ENCODE results near the gene TCF15. TPM values are rescaled to one million over a fixed set of nuclear protein-coding genes. Genes with fewer than 3 reads are reported as not detected.

TCF15 gene
- total RNA-seq, 1 donor from 2014 or later, result not detected

- Histone ChIP-seq H2AFZ (ENCODE audit: low read depth, low read length) (no peak overlapping the region), H3K9ac (ENCODE audit: low read length) (no peak overlapping the region), H3K9me3 (ENCODE audit: insufficient read depth, low read depth, low read length) (no peaks in the 10 kb centered on the region), H3K36me3 (ENCODE audit: insufficient read depth, low read length) (no peaks in the 10 kb centered on the region), H3K27me3 (ENCODE audit: insufficient read depth, low read length) (peaks cover 8% of the 10 kb centered on the region), H4K20me1 (ENCODE audit: insufficient read depth, low read length) (no peaks in the 10 kb centered on the region), H3K79me2 (ENCODE audit: insufficient read depth, low read length) (no peaks in the 10 kb centered on the region), H3K27ac (ENCODE audit: low read depth, low read length) (no peak overlapping the region), H3K4me2 (ENCODE audit: low read length) (no peak overlapping the region), H3K4me3 (ENCODE audit: insufficient read depth, low read depth, low read length) (no peak overlapping the region), H3K4me1 (ENCODE audit: insufficient read depth, low read length) (no peaks in the 10 kb centered on the region)
- no peak overlapping the region for H3K4me3 Mint-ChIP-seq (ENCODE audit: unreplicated experiment)
- H3K9me3 Mint-ChIP-seq (ENCODE audit: unreplicated experiment), result no peaks in the 10 kb centered on the region
- H3K36me3 Mint-ChIP-seq (ENCODE audit: low read depth, unreplicated experiment), result no peaks in the 10 kb centered on the region
- peaks cover 23% of the 10 kb centered on the region for H3K4me1 Mint-ChIP-seq (ENCODE audit: low read depth, unreplicated experiment)
- H3K27me3 Mint-ChIP-seq (ENCODE audit: low read depth, unreplicated experiment), result peaks cover 24% of the 10 kb centered on the region
- FAIRE-seq (no peak), DNase-seq (ENCODE audit: low read depth) (no peak)
- no peak for TF ChIP-seq EZH2 (IDR thresholded peaks at IDR 0.05; ENCODE audit: insufficient read depth, low read length)
- no peak for TF ChIP-seq CTCF (IDR thresholded peaks at IDR 0.05; ENCODE audit: insufficient read depth, low read depth, low read length)
- no peak overlapping the region for H3K27ac Mint-ChIP-seq (ENCODE audit: unreplicated experiment)
Observed at GRCh38 chr20:576156-576555, 34.0 kb downstream of the TCF15 start.

- Histone ChIP-seq H3K4me2 (ENCODE audit: low read length) (no peak overlapping the region), H3K9ac (ENCODE audit: low read length) (no peak overlapping the region), H4K20me1 (ENCODE audit: insufficient read depth, low read length) (no peaks in the 10 kb centered on the region), H2AFZ (ENCODE audit: low read depth, low read length) (no peak overlapping the region), H3K27ac (ENCODE audit: low read depth, low read length) (no peak overlapping the region), H3K4me3 (ENCODE audit: insufficient read depth, low read depth, low read length) (no peak overlapping the region), H3K4me1 (ENCODE audit: insufficient read depth, low read length) (no peaks in the 10 kb centered on the region), H3K36me3 (ENCODE audit: insufficient read depth, low read length) (no peaks in the 10 kb centered on the region), H3K27me3 (ENCODE audit: insufficient read depth, low read length) (peaks cover 11% of the 10 kb centered on the region), H3K79me2 (ENCODE audit: insufficient read depth, low read length) (no peaks in the 10 kb centered on the region), H3K9me3 (ENCODE audit: insufficient read depth, low read depth, low read length) (no peaks in the 10 kb centered on the region)
- Mint-ChIP-seq H3K4me1 (ENCODE audit: low read depth, unreplicated experiment) (peaks cover 23% of the 10 kb centered on the region), H3K27ac (ENCODE audit: unreplicated experiment) (no peak overlapping the region), H3K27me3 (ENCODE audit: low read depth, unreplicated experiment) (peaks cover 26% of the 10 kb centered on the region), H3K36me3 (ENCODE audit: low read depth, unreplicated experiment) (no peaks in the 10 kb centered on the region), H3K9me3 (ENCODE audit: unreplicated experiment) (no peaks in the 10 kb centered on the region), H3K4me3 (ENCODE audit: unreplicated experiment) (no peak overlapping the region)
- FAIRE-seq (no peak), DNase-seq (ENCODE audit: low read depth) (no peak)
- TF ChIP-seq CTCF (IDR thresholded peaks at IDR 0.05; ENCODE audit: insufficient read depth, low read depth, low read length), result no peak
- TF ChIP-seq EZH2 (IDR thresholded peaks at IDR 0.05; ENCODE audit: insufficient read depth, low read length), result no peak
Observed at GRCh38 chr20:575230-575629, 34.9 kb downstream of the TCF15 start.

- peaks cover 11% of the 10 kb centered on the region for H3K27me3 ChIP-seq (ENCODE audit: insufficient read depth, low read length)
- no peak for DNase-seq (ENCODE audit: low read depth)
- no peak overlapping the region for H2AFZ ChIP-seq (ENCODE audit: low read depth, low read length)
- Mint-ChIP-seq H3K27me3 (ENCODE audit: low read depth, unreplicated experiment) (peaks cover 26% of the 10 kb centered on the region), H3K36me3 (ENCODE audit: low read depth, unreplicated experiment) (no peaks in the 10 kb centered on the region), H3K4me3 (ENCODE audit: unreplicated experiment) (no peak overlapping the region), H3K27ac (ENCODE audit: unreplicated experiment) (peak overlapping the region; percentile 20), H3K4me1 (ENCODE audit: low read depth, unreplicated experiment) (peaks cover 23% of the 10 kb centered on the region), H3K9me3 (ENCODE audit: unreplicated experiment) (no peaks in the 10 kb centered on the region)
- H3K9me3 ChIP-seq (ENCODE audit: insufficient read depth, low read depth, low read length), result no peaks in the 10 kb centered on the region
- TF ChIP-seq CTCF (IDR thresholded peaks at IDR 0.05; ENCODE audit: insufficient read depth, low read depth, low read length) (no peak), EZH2 (IDR thresholded peaks at IDR 0.05; ENCODE audit: insufficient read depth, low read length) (no peak)
- H3K27ac ChIP-seq (ENCODE audit: low read depth, low read length), result no peak overlapping the region
- H3K9ac ChIP-seq (ENCODE audit: low read length), result no peak overlapping the region
- H3K79me2 ChIP-seq (ENCODE audit: insufficient read depth, low read length), result no peaks in the 10 kb centered on the region
- no peak for FAIRE-seq
- no peak overlapping the region for H3K4me2 ChIP-seq (ENCODE audit: low read length)
- no peaks in the 10 kb centered on the region for H3K36me3 ChIP-seq (ENCODE audit: insufficient read depth, low read length)
- no peaks in the 10 kb centered on the region for H4K20me1 ChIP-seq (ENCODE audit: insufficient read depth, low read length)
- no peaks in the 10 kb centered on the region for H3K4me1 ChIP-seq (ENCODE audit: insufficient read depth, low read length)
- H3K4me3 ChIP-seq (ENCODE audit: insufficient read depth, low read depth, low read length), result no peak overlapping the region
Observed at GRCh38 chr20:574297-574942, 35.7 kb downstream of the TCF15 start.

Data from astrocyte (in vitro differentiated cells and primary cell).